BLaER1 treated with 17β-estradiol and CSF1 and Interleukin-3, amounts not matched to agents 10 nM and 100 nM (cell line): ENCODE data around the gene TRAF3IP1.
"Not testable (repeated sequence)": the region's sequence is repeated elsewhere in the genome, so short reads cannot be mapped to it uniquely, and the experiment has no call there.

ENCODE experiments used
- H3K27ac ChIP-seq, 11 experiments: shearing (Covaris generic); formaldehyde crosslinking; 2 replicates each; pipeline ENCODE4 v1.8.1; 2022
- H3K27me3 ChIP-seq, 11 experiments: shearing (Covaris generic); formaldehyde crosslinking; 2 replicates each; pipeline ENCODE4 v1.8.1; 2022
- H3K36me3 ChIP-seq, 11 experiments: shearing (Covaris generic); formaldehyde crosslinking; 2 replicates each; pipeline ENCODE4 v1.8.1; 2022
- H3K4me1 ChIP-seq, 10 experiments: shearing (Covaris generic); formaldehyde crosslinking; 2 replicates each; pipeline ENCODE4 v1.8.1; 2022
- H3K4me2 ChIP-seq, 11 experiments: shearing (Covaris generic); formaldehyde crosslinking; 2 replicates each; pipeline ENCODE4 v1.8.1; 2022
- H3K4me3 ChIP-seq, 10 experiments: shearing (Covaris generic); formaldehyde crosslinking; 2 replicates each; pipeline ENCODE4 v1.8.1; 2022
- H3K9ac ChIP-seq, 11 experiments: shearing (Covaris generic); formaldehyde crosslinking; 2 replicates each; pipeline ENCODE4 v1.8.1; 2022
- H3K9me3 ChIP-seq, 11 experiments: shearing (Covaris generic); formaldehyde crosslinking; replicated peaks in 1 of 11; 2 replicates each; pipeline ENCODE4 v1.8.1; 2022
- H4K20me1 ChIP-seq, 11 experiments: shearing (Covaris generic); formaldehyde crosslinking; 2 replicates each; pipeline ENCODE4 v1.8.1; 2022
- Cebpa-rat ChIP-seq, 11 experiments: shearing (Covaris generic); IDR thresholded peaks; 2 replicates each; pipeline ENCODE4 v1.8.1; 2022

TRAF3IP1 gene

GRCh38 chr2:238320246-238320647 is at the start of gene TRAF3IP1:
Gene TRAF3IP1, plus strand, starts transcription at chr2:238320518. Its CDS starts 145 bp downstream, at chr2:238320663.
- no peaks in the 10 kb centered on the region; a peak in 1 of 22 replicates for H3K27me3 ChIP-seq
- peak within 1 kb of the TSS; percentile 74 to 96 (median 91) for H3K4me2 ChIP-seq
- peaks cover 9 to 21% (median 15%) of the 10 kb centered on the region in 10 experiments; a peak in 19 of 20 replicates for H3K4me1 ChIP-seq
- peaks cover 0 to 13% (median 5%) of the 10 kb centered on the region in 11 experiments; a peak in 7 of 22 replicates for H3K36me3 ChIP-seq
- no peaks in the 10 kb centered on the region for H3K9me3 ChIP-seq
- peak within 1 kb of the TSS; percentile 83 to 97 (median 92) for H3K4me3 ChIP-seq
- H3K27ac ChIP-seq: peak within 1 kb of the TSS; percentile 9 to 61 (median 49); a peak in 16 of 22 replicates
- H4K20me1 ChIP-seq: peaks cover 0 to 23% (median 11%) of the 10 kb centered on the region in 11 experiments; a peak in 12 of 22 replicates
- peak within 1 kb of the TSS; percentile 69 to 87 (median 82) for H3K9ac ChIP-seq
- TF ChIP-seq Cebpa-rat (IDR thresholded peaks at IDR 0.05): no peak

GRCh38 chr2:238270606-238271005 is 49.7 kb upstream of the TRAF3IP1 start:
- Histone ChIP-seq H3K9ac (no peak overlapping the region), H4K20me1 (peaks cover 0 to 78% (median 12%) of the 10 kb centered on the region in 11 experiments; a peak in 7 of 22 replicates), H3K27me3 (no peaks in the 10 kb centered on the region), H3K4me2 (no peak overlapping the region), H3K4me1 (no peaks in the 10 kb centered on the region), H3K27ac (no peak overlapping the region), H3K9me3 (no peaks in the 10 kb centered on the region), H3K4me3 (no peak overlapping the region), H3K36me3 (peaks cover 76 to 100% (median 94%) of the 10 kb centered on the region in 11 experiments)
- TF ChIP-seq Cebpa-rat (IDR thresholded peaks at IDR 0.05): no peak

- Histone ChIP-seq H3K27me3 (no peaks in the 10 kb centered on the region), H3K4me3 (no peak overlapping the region), H3K4me1 (no peaks in the 10 kb centered on the region), H3K4me2 (no peak overlapping the region), H3K9me3 (no peaks in the 10 kb centered on the region), H3K36me3 (peaks cover 81 to 100% (median 95%) of the 10 kb centered on the region in 11 experiments), H3K27ac (no peak overlapping the region), H4K20me1 (peaks cover 0 to 83% (median 13%) of the 10 kb centered on the region in 11 experiments; a peak in 7 of 22 replicates), H3K9ac (no peak overlapping the region)
- TF ChIP-seq Cebpa-rat (IDR thresholded peaks at IDR 0.05): no peak
Observed at GRCh38 chr2:238271061-238271554, 49.2 kb upstream of the TRAF3IP1 start.

GRCh38 chr2:238271686-238272085 is 48.6 kb upstream of the TRAF3IP1 start:
- H3K36me3 ChIP-seq: peaks cover 87 to 100% (median 97%) of the 10 kb centered on the region in 11 experiments
- H3K9me3 ChIP-seq: not testable (repeated sequence)

GRCh38 chr2:238272156-238272555 is 48.2 kb upstream of the TRAF3IP1 start:
- TF ChIP-seq Cebpa-rat (IDR thresholded peaks at IDR 0.05): no peak
- Histone ChIP-seq H3K27ac (no peak overlapping the region), H4K20me1 (peaks cover 0 to 92% (median 21%) of the 10 kb centered on the region in 11 experiments; a peak in 14 of 22 replicates)

More at GRCh38 chr2:238271686-238272085, 48.6 kb upstream of the TRAF3IP1 start:
- H3K9ac ChIP-seq, H3K27me3 ChIP-seq, H3K4me1 ChIP-seq, H3K4me2 ChIP-seq, H3K27ac ChIP-seq, H3K4me3 ChIP-seq: not testable (repeated sequence)
- H4K20me1 ChIP-seq: peaks cover 0 to 89% (median 18%) of the 10 kb centered on the region in 11 experiments; a peak in 8 of 22 replicates

GRCh38 chr2:238273433-238273832 is 46.9 kb upstream of the TRAF3IP1 start:
- Histone ChIP-seq H3K36me3 (peaks cover 83 to 98% (median 93%) of the 10 kb centered on the region in 11 experiments), H4K20me1 (peaks cover 0 to 92% (median 33%) of the 10 kb centered on the region in 11 experiments; a peak in 19 of 22 replicates)
- not testable (repeated sequence) for H3K9me3 ChIP-seq, H3K9ac ChIP-seq, H3K4me2 ChIP-seq, H3K4me3 ChIP-seq, H3K4me1 ChIP-seq, H3K27ac ChIP-seq, H3K27me3 ChIP-seq

More at GRCh38 chr2:238272156-238272555, 48.2 kb upstream of the TRAF3IP1 start:
- H3K36me3 ChIP-seq: peaks cover 87 to 100% (median 97%) of the 10 kb centered on the region in 11 experiments
- H3K27me3 ChIP-seq: no peaks in the 10 kb centered on the region
- H3K9ac ChIP-seq: no peak overlapping the region
- no peaks in the 10 kb centered on the region for H3K9me3 ChIP-seq
- no peaks in the 10 kb centered on the region for H3K4me1 ChIP-seq
- no peak overlapping the region for H3K4me2 ChIP-seq
- H3K4me3 ChIP-seq: no peak overlapping the region

GRCh38 chr2:238274152-238274865 is 46.0 kb upstream of the TRAF3IP1 start:
- H4K20me1 ChIP-seq: peaks cover 8 to 94% (median 41%) of the 10 kb centered on the region in 11 experiments; a peak in 20 of 22 replicates
- H3K27me3 ChIP-seq: no peaks in the 10 kb centered on the region
- TF ChIP-seq Cebpa-rat (IDR thresholded peaks at IDR 0.05): no peak
- no peak overlapping the region for H3K4me2 ChIP-seq
- H3K36me3 ChIP-seq: peaks cover 76 to 91% (median 88%) of the 10 kb centered on the region in 11 experiments
- H3K4me3 ChIP-seq: no peak overlapping the region
- H3K9me3 ChIP-seq: peaks cover 0 to 3% (median 2%) of the 10 kb centered on the region in 11 experiments; a peak in 12 of 22 replicates
- no peak overlapping the region for H3K9ac ChIP-seq
- H3K4me1 ChIP-seq: peaks cover 0 to 15% (median 9%) of the 10 kb centered on the region in 10 experiments; a peak in 16 of 20 replicates
- no peak overlapping the region for H3K27ac ChIP-seq

GRCh38 chr2:238277695-238278094 is 42.6 kb upstream of the TRAF3IP1 start:
- H3K4me2 ChIP-seq: no peak overlapping the region
- TF ChIP-seq Cebpa-rat (IDR thresholded peaks at IDR 0.05): no peak

More at GRCh38 chr2:238277695-238278094, 42.6 kb upstream of the TRAF3IP1 start:
- no peak overlapping the region for H3K4me3 ChIP-seq
- peaks cover 20 to 97% (median 49%) of the 10 kb centered on the region in 11 experiments; a peak in 21 of 22 replicates for H4K20me1 ChIP-seq
- H3K27me3 ChIP-seq: no peaks in the 10 kb centered on the region
- H3K4me1 ChIP-seq: peaks cover 11 to 49% (median 39%) of the 10 kb centered on the region in 10 experiments
- H3K27ac ChIP-seq: no peak overlapping the region
- no peak overlapping the region for H3K9ac ChIP-seq
- peaks cover 0 to 24% (median 13%) of the 10 kb centered on the region in 11 experiments; a peak in 15 of 22 replicates for H3K9me3 ChIP-seq
- H3K36me3 ChIP-seq: peaks cover 49 to 76% (median 63%) of the 10 kb centered on the region in 11 experiments
